ENCODE measurements around the gene ARHGEF3.

Gene ARHGEF3

GRCh38 chr3:56823421-56823926, 21.7 kb upstream of the ARHGEF3 start:
- DNase-seq (ENCODE audit: low spot score) = no peak

GRCh38 chr3:56822501-56822900, 20.8 kb upstream of the ARHGEF3 start:
- DNase-seq (ENCODE audit: low spot score) = no peak

- no peak for DNase-seq (ENCODE audit: low spot score)
Observed at GRCh38 chr3:56819016-56819809, 17.5 kb upstream of the ARHGEF3 start.

- DNase-seq (ENCODE audit: low spot score) = no peak
Observed at GRCh38 chr3:56818156-56818985, 16.6 kb upstream of the ARHGEF3 start.

GRCh38 chr3:56817646-56818045, 15.9 kb upstream of the ARHGEF3 start:
- no peak for DNase-seq (ENCODE audit: low spot score)

GRCh38 chr3:56816061-56816460, 14.3 kb upstream of the ARHGEF3 start:
- no peak for DNase-seq (ENCODE audit: low spot score)

GRCh38 chr3:56815589-56815988, 13.8 kb upstream of the ARHGEF3 start:
- DNase-seq (ENCODE audit: low spot score) = no peak

GRCh38 chr3:56813653-56813960, 11.9 kb upstream of the ARHGEF3 start:
- no peak for DNase-seq (ENCODE audit: low spot score)

GRCh38 chr3:56812754-56813652, 11.3 kb upstream of the ARHGEF3 start:
- DNase-seq (ENCODE audit: low spot score) = no peak

GRCh38 chr3:56811546-56812202, 9.9 kb upstream of the ARHGEF3 start:
- DNase-seq (ENCODE audit: low spot score) = no peak

GRCh38 chr3:56810577-56811545, 9.1 kb upstream of the ARHGEF3 start:
- DNase-seq (ENCODE audit: low spot score) = no peak

GRCh38 chr3:56806407-56806806, 4.7 kb upstream of the ARHGEF3 start:
- DNase-seq (ENCODE audit: low spot score) = no peak

- no peak for DNase-seq (ENCODE audit: low spot score)
Observed at GRCh38 chr3:56802790-56803189, 1.0 kb upstream of the ARHGEF3 start.

GRCh38 chr3:56802378-56802745, 613 bp upstream of the ARHGEF3 start:
- no peak for DNase-seq (ENCODE audit: low spot score)

- no peak for DNase-seq (ENCODE audit: low spot score)
Observed at GRCh38 chr3:56800832-56801661, 702 bp downstream of the ARHGEF3 start.

GRCh38 chr3:56800130-56800831, 1.5 kb downstream of the ARHGEF3 start:
- peak; percentile 53 for DNase-seq (ENCODE audit: low spot score)

GRCh38 chr3:56799251-56799882, 2.4 kb downstream of the ARHGEF3 start:
- DNase-seq (ENCODE audit: low spot score) = peak; percentile 79

- no peak for DNase-seq (ENCODE audit: low spot score)
Observed at GRCh38 chr3:56796996-56797395, 4.8 kb downstream of the ARHGEF3 start.

All from activated CD4-positive, alpha-beta T cell treated with anti-CD3 and anti-CD28 coated beads, Interleukin-2, Interleukin-4, amounts not matched to agents 100 ng/mL and 50 ng/mL, durations not matched to agents 16 hours and 8 hours (primary cell).